ENCODE results near the gene UBR2. TPM values are rescaled to one million over a fixed set of nuclear protein-coding genes. Genes with fewer than 3 reads are reported as not detected.
"Not testable (repeated sequence)": the region's sequence is repeated elsewhere in the genome, so short reads cannot be mapped to it uniquely, and the experiment has no call there.

The UBR2 gene
- total RNA-seq, 1 donor, result 19.4 TPM

GRCh38 chr6:42615518-42615917 is 51.7 kb downstream of the UBR2 start:
- DNase-seq (ENCODE audit: low read depth in 2 of 3, low spot score in 2 of 3), result no peak

GRCh38 chr6:42616716-42617115 is 52.9 kb downstream of the UBR2 start:
- DNase-seq (ENCODE audit: low read depth in 2 of 3, low spot score in 2 of 3), result no peak

GRCh38 chr6:42618105-42618504 is 54.3 kb downstream of the UBR2 start:
- no peak for DNase-seq (ENCODE audit: low read depth in 2 of 3, low spot score in 2 of 3)

GRCh38 chr6:42618686-42619085 is 54.9 kb downstream of the UBR2 start:
- DNase-seq (ENCODE audit: low read depth in 2 of 3, low spot score in 2 of 3), result no peak

- no peak for DNase-seq (ENCODE audit: low read depth in 2 of 3, low spot score in 2 of 3)
Observed at GRCh38 chr6:42619963-42620362, 56.1 kb downstream of the UBR2 start.

- no peak for DNase-seq (ENCODE audit: low read depth in 2 of 3, low spot score in 2 of 3)
Observed at GRCh38 chr6:42624601-42625000, 60.8 kb downstream of the UBR2 start.

- DNase-seq (ENCODE audit: low read depth in 2 of 3, low spot score in 2 of 3), result no peak
Observed at GRCh38 chr6:42627044-42627443, 63.2 kb downstream of the UBR2 start.

- DNase-seq (ENCODE audit: low read depth in 2 of 3, low spot score in 2 of 3), result no peak
Observed at GRCh38 chr6:42627674-42628073, 63.8 kb downstream of the UBR2 start.

- no peak for DNase-seq (ENCODE audit: low read depth in 2 of 3, low spot score in 2 of 3)
Observed at GRCh38 chr6:42628604-42629003, 64.8 kb downstream of the UBR2 start.

GRCh38 chr6:42629845-42630244 is 66.0 kb downstream of the UBR2 start:
- DNase-seq (ENCODE audit: low read depth in 2 of 3, low spot score in 2 of 3), result peak in 2 of 3 donors; percentile 8

- DNase-seq (ENCODE audit: low read depth in 2 of 3, low spot score in 2 of 3), result no peak
Observed at GRCh38 chr6:42637681-42638080, 73.9 kb downstream of the UBR2 start.

GRCh38 chr6:42642794-42643193 is 79.0 kb downstream of the UBR2 start:
- DNase-seq (ENCODE audit: low read depth in 2 of 3, low spot score in 2 of 3), result no peak

GRCh38 chr6:42644211-42644610 is 80.4 kb downstream of the UBR2 start:
- DNase-seq (ENCODE audit: low read depth in 2 of 3, low spot score in 2 of 3), result no peak

GRCh38 chr6:42652024-42652746 is 88.4 kb downstream of the UBR2 start:
- DNase-seq (ENCODE audit: low read depth in 2 of 3, low spot score in 2 of 3), result no peak

GRCh38 chr6:42653851-42654250 is 90.0 kb downstream of the UBR2 start:
- no peak for DNase-seq (ENCODE audit: low read depth in 2 of 3, low spot score in 2 of 3)

- no peak for DNase-seq (ENCODE audit: low read depth in 2 of 3, low spot score in 2 of 3)
Observed at GRCh38 chr6:42659806-42660205, 96.0 kb downstream of the UBR2 start.

GRCh38 chr6:42661540-42662153 is 97.8 kb downstream of the UBR2 start:
- peak; percentile 66 to 91 (median 72) for DNase-seq (ENCODE audit: low read depth in 2 of 3, low spot score in 2 of 3)

- DNase-seq (ENCODE audit: low read depth in 2 of 3, low spot score in 2 of 3), result no peak
Observed at GRCh38 chr6:42664718-42665117, 100.9 kb downstream of the UBR2 start.

GRCh38 chr6:42674368-42674767 is 110.5 kb downstream of the UBR2 start:
- DNase-seq (ENCODE audit: low read depth in 2 of 3, low spot score in 2 of 3), result not testable (repeated sequence)

GRCh38 chr6:42674780-42675179 is 111.0 kb downstream of the UBR2 start:
- DNase-seq (ENCODE audit: low read depth in 2 of 3, low spot score in 2 of 3), result no peak

- DNase-seq (ENCODE audit: low read depth in 2 of 3, low spot score in 2 of 3), result no peak
Observed at GRCh38 chr6:42679358-42679757, 115.5 kb downstream of the UBR2 start.

- DNase-seq (ENCODE audit: low read depth in 2 of 3, low spot score in 2 of 3), result no peak
Observed at GRCh38 chr6:42688281-42688680, 124.5 kb downstream of the UBR2 start.
